K562 (cell line): ENCODE measurements around the gene KRTAP4-16. TPM values are rescaled to one million over a fixed set of nuclear protein-coding genes. Genes with fewer than 3 reads are reported as not detected.

Experiments used
- ARID1B ChIP-seq: fragments of 450-650 bp; IDR thresholded peaks from 2 replicates; pipeline ENCODE4 v1.6.1; 2016; ENCODE audit warnings: antibody characterized with exemption, mild to moderate bottlenecking, inconsistent platforms
- ATF4 ChIP-seq: fragments of 450-650 bp; formaldehyde crosslinking; IDR thresholded peaks from 2 replicates; pipeline ENCODE4 v1.4.0; 2022; ENCODE audit warnings: mild to moderate bottlenecking, moderate library complexity
- CHD4 ChIP-seq: fragments of 200-600 bp; sonication (generic); IDR thresholded peaks from 3 replicates; pipeline ENCODE4 v1.6.1; 2012; ENCODE audit warnings: low read depth, mild to moderate bottlenecking, mixed read lengths, low read length, inconsistent platforms; ENCODE audit not compliant: insufficient read depth, insufficient replicate concordance, poor library complexity, severe bottlenecking
- CREM ChIP-seq: IDR thresholded peaks from 2 replicates; pipeline ENCODE4 v1.6.1; 2014; ENCODE audit warnings: antibody characterized with exemption, low read depth
- E2F5 ChIP-seq: sonication (generic); formaldehyde crosslinking; IDR thresholded peaks from 2 replicates; pipeline ENCODE4 v1.8.0; 2022; ENCODE audit warnings: mild to moderate bottlenecking, missing genetic modification reagents
- GABPB1 ChIP-seq: sonication (generic); formaldehyde crosslinking; IDR thresholded peaks from 2 replicates; pipeline ENCODE4 v1.8.0; 2022; ENCODE audit warnings: mild to moderate bottlenecking, missing genetic modification reagents
- PHB2 ChIP-seq: fragments of 450-650 bp; IDR thresholded peaks from 2 replicates; pipeline ENCODE4 v1.6.1; 2017; ENCODE audit warnings: low read depth
- PML ChIP-seq: IDR thresholded peaks from 2 replicates; pipeline ENCODE4 v1.6.1; 2012; ENCODE audit warnings: low read length, inconsistent platforms
- SP1 ChIP-seq: sonication (generic); formaldehyde crosslinking; IDR thresholded peaks from 2 replicates; pipeline ENCODE4 v1.8.1; 2022; ENCODE audit warnings: mild to moderate bottlenecking, missing genetic modification reagents
- SRSF7 ChIP-seq: fragments of 200-400 bp; formaldehyde crosslinking; optimal IDR thresholded peaks from 2 replicates; pipeline ENCODE3; 2017; ENCODE audit warnings: mild to moderate bottlenecking, low read depth, low read length
- STAT5A ChIP-seq: IDR thresholded peaks from 2 replicates; pipeline ENCODE4 v1.6.1; 2012; ENCODE audit warnings: low read length, inconsistent platforms, borderline replicate concordance
- UBTF ChIP-seq, 2 experiments: IDR thresholded peaks; 2 replicates each; pipeline ENCODE4 v1.6.1; 2012; ENCODE audit warnings: improper control_type of control experiment in 2 of 2, low read depth in 2 of 2, low read length in 2 of 2, borderline replicate concordance in 1 of 2
- ZBTB49 ChIP-seq: sonication (generic); formaldehyde crosslinking; IDR thresholded peaks from 2 replicates; pipeline ENCODE4 v1.8.0; 2022; ENCODE audit warnings: missing genetic modification reagents, mild to moderate bottlenecking, borderline replicate concordance
- ZNF121 ChIP-seq: sonication (generic); formaldehyde crosslinking; conservative IDR thresholded peaks from 2 replicates; pipeline ENCODE4 v1.8.0; 2022; ENCODE audit warnings: missing genetic modification reagents
- ZNF124 ChIP-seq: sonication (generic); formaldehyde crosslinking; IDR thresholded peaks from 2 replicates; pipeline ENCODE4 v1.8.1; 2022; ENCODE audit warnings: missing genetic modification reagents
- ZNF197 ChIP-seq: fragments of 200-800 bp; sonication (Bioruptor generic); IDR thresholded peaks from 2 replicates; pipeline ENCODE4 v1.6.1; 2016; ENCODE audit warnings: low read depth, missing genetic modification characterization, missing compliant biosample characterization
- ZNF324 ChIP-seq: fragments of 250-450 bp; sonication (Bioruptor Pico); IDR thresholded peaks from 2 replicates; pipeline ENCODE4 v1.4.0; 2020; ENCODE audit warnings: mild to moderate bottlenecking
- ZNF449 ChIP-seq: fragments of 250-450 bp; sonication (Bioruptor Pico); IDR thresholded peaks from 2 replicates; pipeline ENCODE4 v1.8.0; 2022; ENCODE audit warnings: moderate library complexity, mild to moderate bottlenecking, inconsistent platforms
- ZNF589 ChIP-seq: fragments of 200-800 bp; sonication (Bioruptor generic); IDR thresholded peaks from 2 replicates; pipeline ENCODE4 v1.6.1; 2016; ENCODE audit warnings: low read depth, missing genetic modification characterization, missing compliant biosample characterization
- ZNF77 ChIP-seq: fragments of 250-450 bp; sonication (Bioruptor Pico); IDR thresholded peaks from 2 replicates; pipeline ENCODE4 v1.5.0; 2020
- ZSCAN29 ChIP-seq: fragments of 450-650 bp; IDR thresholded peaks from 2 replicates; pipeline ENCODE4 v1.6.1; 2017
- polyA plus RNA-seq, 8 experiments: library from polyadenylated mRNA; depleted of rRNA in 4 of 8; stranded (reverse) in 5 of 8; unstranded in 3 of 8; fragments of >200 nt; fragmentation: Nextera tagmentation in 2 of 8; fragmentation: Illumina TruSeq in 1 of 8; extraction: Ambion mirVana in 2 of 8; extraction: Trizol in 1 of 8; gene quantifications; 2 replicates each; pipeline versions ENCODE4 v1.2.1 to v1.2.3, GENCODE V29; 2011 to 2014; ENCODE audit warnings: inconsistent platforms in 1 of 8, missing spikeins in 1 of 8
- total RNA-seq, 7 experiments: library from RNA; depleted of rRNA in 6 of 7; stranded (reverse); fragments of >200 nt in 6 of 7; fragmentation: Illumina TruSeq in 2 of 7; extraction: Trizol in 2 of 7; gene quantifications; 2 replicates each; pipeline versions ENCODE4 v1.2.1 to v1.2.3, GENCODE V29; 2011 to 2021; ENCODE audit warnings: low replicate concordance in 1 of 7

KRTAP4-16 gene
- total and polyA plus RNA-seq, 9 of the 15 experiments (the other 6 are each of a cell fraction or from before 2014, with no cell fraction given), result not detected

GRCh38 chr17:41065829-41066624 lies 36.0 kb downstream of the KRTAP4-16 start, which contains the start of gene KRTAP2-4 (continued):
- TF ChIP-seq CREM (peak; percentile 36; the same call in 1 of the 2 replicates), SRSF7 (no peak), SP1 (no peak), ZNF124 (no peak), ZSCAN29 (no peak), CHD4 (no peak), ZNF77 (no peak), ZNF197 (CRISPR knock-in tag) (peak; percentile 82), ZNF324 (CRISPR knock-in tag) (no peak), ZNF449 (CRISPR knock-in tag) (peak; percentile 10; the same call in 1 of the 2 replicates), STAT5A (no peak), ZBTB49 (CRISPR knock-in tag) (no peak), PML (no peak), ZNF589 (peak; percentile 85; the same call in 1 of the 2 replicates), E2F5 (CRISPR knock-in tag) (no peak), UBTF (IDR thresholded peaks at IDR 0.05; ENCODE audit: borderline replicate concordance in 1 of 2, low read depth in 2 of 2, low read length in 2 of 2) (no peak), GABPB1 (CRISPR knock-in tag) (no peak), ATF4 (CRISPR knock-in tag) (peak; percentile 98), ZNF121 (no peak), ARID1B (peak; percentile 82), PHB2 (no peak)
